AG09319 (cell line): Measurements from ENCODE around the gene CPT1A.

Source experiments
- DNase-seq: peaks from one replicate; pipeline ENCODE4 v3.0.0-alpha.2; 2010; ENCODE audit warnings: low read depth; ENCODE audit errors: extremely low read depth
- TF ChIP-seq, protein P1 (sequence below): IDR thresholded peaks from 2 replicates; pipeline ENCODE4 v1.5.1; 2011; ENCODE audit warnings: low read depth, mild to moderate bottlenecking, inconsistent platforms, low read length, moderate library complexity

Gene CPT1A

DNA sequence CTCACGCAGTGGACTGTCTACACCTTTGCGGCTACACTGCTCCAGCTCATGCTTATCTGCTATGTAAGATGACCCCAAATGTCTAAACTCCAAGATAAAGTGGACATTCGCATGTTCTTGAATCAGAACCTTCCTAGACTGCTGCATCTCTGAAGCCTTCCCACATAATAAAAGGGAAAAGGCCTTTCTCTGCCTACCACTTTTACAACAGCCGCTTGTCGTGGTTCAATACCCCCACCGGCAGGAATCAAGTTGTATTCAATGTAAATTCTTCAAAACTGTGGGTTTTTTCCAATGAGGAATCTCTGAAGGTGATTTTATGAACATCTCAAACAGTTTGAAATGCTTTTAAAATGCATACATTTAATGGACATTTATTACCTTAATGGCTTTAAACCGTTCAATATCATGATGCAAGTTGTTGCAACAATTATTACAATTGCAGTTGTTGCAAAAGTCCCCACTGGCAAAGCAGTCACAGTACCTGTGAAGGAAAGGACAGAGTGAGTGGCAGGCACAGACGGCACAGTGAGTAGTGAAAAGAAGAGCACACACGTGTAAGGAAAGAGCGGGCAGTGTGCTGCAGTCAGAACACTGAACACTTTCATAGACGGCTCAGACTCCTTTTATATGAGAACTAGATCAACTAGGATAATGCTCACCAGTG lies 126.1 kb downstream of the CPT1A start:
- TF ChIP-seq, protein P1, sequence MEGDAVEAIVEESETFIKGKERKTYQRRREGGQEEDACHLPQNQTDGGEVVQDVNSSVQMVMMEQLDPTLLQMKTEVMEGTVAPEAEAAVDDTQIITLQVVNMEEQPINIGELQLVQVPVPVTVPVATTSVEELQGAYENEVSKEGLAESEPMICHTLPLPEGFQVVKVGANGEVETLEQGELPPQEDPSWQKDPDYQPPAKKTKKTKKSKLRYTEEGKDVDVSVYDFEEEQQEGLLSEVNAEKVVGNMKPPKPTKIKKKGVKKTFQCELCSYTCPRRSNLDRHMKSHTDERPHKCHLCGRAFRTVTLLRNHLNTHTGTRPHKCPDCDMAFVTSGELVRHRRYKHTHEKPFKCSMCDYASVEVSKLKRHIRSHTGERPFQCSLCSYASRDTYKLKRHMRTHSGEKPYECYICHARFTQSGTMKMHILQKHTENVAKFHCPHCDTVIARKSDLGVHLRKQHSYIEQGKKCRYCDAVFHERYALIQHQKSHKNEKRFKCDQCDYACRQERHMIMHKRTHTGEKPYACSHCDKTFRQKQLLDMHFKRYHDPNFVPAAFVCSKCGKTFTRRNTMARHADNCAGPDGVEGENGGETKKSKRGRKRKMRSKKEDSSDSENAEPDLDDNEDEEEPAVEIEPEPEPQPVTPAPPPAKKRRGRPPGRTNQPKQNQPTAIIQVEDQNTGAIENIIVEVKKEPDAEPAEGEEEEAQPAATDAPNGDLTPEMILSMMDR: no peak
- DNase-seq: no peak

DNA sequence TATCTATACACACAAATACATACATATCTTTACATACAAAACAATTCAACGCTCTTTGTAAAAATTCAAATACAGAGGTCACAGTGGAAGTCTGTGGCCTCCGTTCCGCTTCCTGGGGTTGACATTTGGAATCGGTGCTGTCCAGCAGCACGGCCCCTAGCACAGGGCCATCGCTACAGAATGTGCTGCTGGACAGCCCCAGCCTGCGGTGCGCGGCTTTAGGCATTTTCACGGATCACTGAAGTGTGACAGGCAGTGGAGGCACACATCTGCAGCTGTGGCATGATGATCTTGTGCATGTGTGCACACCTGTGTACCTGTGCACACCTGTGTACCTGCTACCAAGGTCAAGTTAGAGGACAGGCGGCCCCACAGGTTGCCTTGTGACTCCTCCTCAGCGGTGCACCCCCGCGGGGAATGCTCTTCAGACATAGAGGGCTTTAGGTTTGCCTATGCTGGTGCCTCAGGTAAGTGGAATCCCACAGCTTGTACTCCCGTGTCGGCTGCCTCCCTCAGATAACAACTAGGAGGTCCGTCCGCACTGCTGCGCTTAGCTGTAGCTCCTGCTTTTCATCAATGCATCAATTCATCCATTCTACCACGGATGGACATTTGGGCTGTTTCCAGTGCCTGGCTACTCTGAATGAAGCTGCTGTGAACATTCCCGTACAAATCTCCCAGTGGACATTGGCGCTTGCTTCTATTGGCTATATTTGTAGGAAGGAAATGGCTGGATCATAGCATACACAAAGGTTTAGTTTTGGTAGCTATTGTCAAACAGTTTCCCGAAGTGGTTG lies 127.5 kb downstream of the CPT1A start:
- TF ChIP-seq, protein P1: no peak
- DNase-seq: no peak

DNA sequence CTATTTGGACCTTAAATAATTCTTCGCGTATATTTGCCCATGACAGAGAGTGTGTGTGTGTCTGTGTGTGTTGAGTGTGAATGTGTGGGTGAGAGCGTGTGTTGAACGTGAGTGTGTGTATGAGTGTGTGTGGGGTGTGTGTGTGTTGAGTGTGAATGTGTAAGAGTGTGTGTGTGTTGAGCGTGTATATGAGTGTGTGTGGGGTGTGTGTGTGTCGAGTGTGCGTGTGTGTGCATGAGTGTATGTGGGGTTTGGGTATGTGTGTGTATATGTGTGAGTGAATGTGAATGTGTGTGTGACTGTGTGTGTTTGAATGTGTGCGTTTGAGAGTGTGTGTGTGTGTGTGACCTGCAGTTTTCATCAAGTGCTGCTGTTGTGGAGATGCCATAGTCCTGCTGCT lies 130.6 kb downstream of the CPT1A start:
- DNase-seq: no peak
- TF ChIP-seq, protein P1: no peak

DNA sequence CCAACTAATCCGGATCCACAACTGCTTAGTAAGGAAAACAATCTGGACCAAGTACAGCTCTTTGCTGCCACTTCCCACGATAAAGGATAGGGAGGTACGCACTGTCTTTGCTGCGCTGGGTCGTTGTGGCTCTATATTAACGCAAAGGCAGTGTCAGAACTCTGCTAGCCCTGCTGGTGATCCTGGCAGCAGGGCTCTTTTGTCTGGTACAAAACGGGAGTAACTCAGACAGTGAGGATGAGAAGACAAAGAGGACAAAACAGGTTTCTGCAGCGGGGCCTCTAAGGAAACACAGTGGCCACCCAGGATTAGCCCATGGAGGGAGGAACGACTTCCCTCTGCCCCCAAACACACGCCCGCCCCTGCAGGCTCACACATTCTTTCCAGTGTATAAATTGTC lies 131.3 kb downstream of the CPT1A start:
- no peak for DNase-seq
- TF ChIP-seq, protein P1: no peak

DNA sequence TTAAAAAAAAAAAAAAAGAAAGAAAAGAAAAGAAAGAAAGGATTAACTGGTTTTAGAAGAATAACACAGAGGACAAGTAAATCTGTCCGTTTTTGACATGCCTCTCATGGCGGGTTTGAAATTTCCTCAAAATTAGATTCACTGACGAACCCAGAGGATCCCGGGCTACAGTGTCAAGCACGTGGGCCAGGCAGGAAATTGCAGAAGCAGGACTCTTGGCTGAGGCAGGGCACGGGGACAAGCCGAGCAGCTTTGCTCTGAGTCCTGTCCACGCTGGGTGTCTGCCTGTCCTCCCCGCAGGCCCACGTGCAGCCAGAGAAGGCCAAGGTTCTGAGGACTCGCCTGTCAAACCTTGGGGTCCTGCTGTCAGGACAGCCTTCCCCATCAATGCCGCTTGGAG lies 132.7 kb downstream of the CPT1A start:
- TF ChIP-seq, protein P1: no peak
- DNase-seq: no peak

DNA sequence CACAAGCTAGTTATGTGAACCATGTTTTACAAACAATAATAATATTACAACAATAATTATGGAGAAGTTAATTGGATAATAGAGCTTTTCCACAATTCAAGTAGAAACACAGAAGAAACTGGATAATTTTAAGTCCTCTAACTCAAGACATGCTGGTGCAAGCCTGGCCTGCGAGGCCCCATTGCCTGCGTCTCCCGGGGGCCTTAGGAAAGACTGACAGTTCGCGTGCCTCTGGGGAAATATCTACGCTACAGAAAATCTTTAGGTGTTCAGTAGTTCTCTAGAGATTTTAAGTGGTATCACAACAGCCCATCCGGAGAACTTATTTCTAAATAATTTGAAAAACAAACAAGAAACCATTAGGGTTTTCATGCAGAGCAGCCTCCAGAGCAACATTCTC lies 134.2 kb downstream of the CPT1A start:
- TF ChIP-seq, protein P1: no peak
- no peak for DNase-seq

DNA sequence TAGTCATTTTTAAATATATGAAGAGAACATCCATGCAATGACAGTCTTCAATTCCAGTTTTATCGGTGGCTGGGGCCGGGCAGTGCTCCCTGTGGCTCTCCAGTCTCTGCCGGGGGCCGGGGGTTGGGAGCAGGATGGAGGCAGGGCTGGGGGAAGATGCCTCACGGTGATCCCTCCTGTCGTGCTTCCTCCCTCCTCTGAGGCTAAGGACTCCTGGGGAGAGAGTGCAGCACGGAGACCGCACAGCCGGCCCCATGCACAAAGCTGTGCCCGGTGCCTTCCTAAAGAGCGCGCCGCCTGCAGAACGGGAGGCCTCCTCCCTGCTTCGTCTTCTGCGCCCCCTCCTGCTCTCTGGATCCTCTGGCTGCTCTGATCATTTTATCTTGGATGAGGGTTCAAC lies 136.8 kb downstream of the CPT1A start:
- no peak for DNase-seq
- TF ChIP-seq, protein P1: no peak
